Measurements from ENCODE around the gene RUVBL2.

RUVBL2 gene

GRCh38 chr19:49017666-49018351 is 24.1 kb downstream of the RUVBL2 start (continued):
- TF ChIP-seq AEBP2 (tag by site-specific recombination; IDR thresholded peaks at IDR 0.05; ENCODE audit: borderline replicate concordance) (no peak), ZNF433 (tag by site-specific recombination; IDR thresholded peaks at IDR 0.05; ENCODE audit: low read depth) (no peak), GFI1B (tag by site-specific recombination; IDR thresholded peaks at IDR 0.05) (no peak), ZNF324 (tag by site-specific recombination; IDR thresholded peaks at IDR 0.05) (no peak), MZF1 (tag by site-specific recombination; IDR thresholded peaks at IDR 0.05; ENCODE audit: borderline replicate concordance) (no peak), ZNF274 (IDR thresholded peaks at IDR 0.05; ENCODE audit: low read length) (no peak), ZNF274 (tag by site-specific recombination; IDR thresholded peaks at IDR 0.05; ENCODE audit: borderline replicate concordance) (no peak), IKZF3 (tag by site-specific recombination; IDR thresholded peaks at IDR 0.05) (0 out of 2 replicates have a peak, but pooled peaks have one; percentile 48), ZNF211 (tag by site-specific recombination; IDR thresholded peaks at IDR 0.05; ENCODE audit: low read depth) (no peak), ZNF514 (tag by site-specific recombination; IDR thresholded peaks at IDR 0.05) (no peak), ZNF555 (tag by site-specific recombination; conservative IDR thresholded peaks at IDR 0.05) (no peak), ZNF416 (tag by site-specific recombination; IDR thresholded peaks at IDR 0.05) (no peak), PATZ1 (tag by site-specific recombination; IDR thresholded peaks at IDR 0.05) (peak; percentile 76), YY2 (tag by site-specific recombination; IDR thresholded peaks at IDR 0.05) (no peak), BCL11A (tag by site-specific recombination; IDR thresholded peaks at IDR 0.05; ENCODE audit: low read depth) (no peak), ZSCAN4 (tag by site-specific recombination; IDR thresholded peaks at IDR 0.05) (no peak), KLF7 (tag by site-specific recombination; IDR thresholded peaks at IDR 0.05; ENCODE audit: borderline replicate concordance) (peak; percentile 54; the same call in 1 of the 2 replicates), ZNF214 (tag by site-specific recombination; IDR thresholded peaks at IDR 0.05; ENCODE audit: borderline replicate concordance) (no peak), HIC1 (tag by site-specific recombination; IDR thresholded peaks at IDR 0.05) (0 out of 2 replicates have a peak, but pooled peaks have one; percentile 14), ZSCAN18 (tag by site-specific recombination; IDR thresholded peaks at IDR 0.05) (no peak), OVOL3 (tag by site-specific recombination; IDR thresholded peaks at IDR 0.05) (no peak), ZBTB20 (tag by site-specific recombination; IDR thresholded peaks at IDR 0.05) (no peak; the same call in 1 of the 2 replicates), ZNF670 (tag by site-specific recombination; IDR thresholded peaks at IDR 0.05; ENCODE audit: low read depth) (no peak), KLF10 (tag by site-specific recombination; IDR thresholded peaks at IDR 0.05) (peak; percentile 81), GLIS1 (tag by site-specific recombination; IDR thresholded peaks at IDR 0.05) (peak; percentile 49), ZNF19 (tag by site-specific recombination; IDR thresholded peaks at IDR 0.05; ENCODE audit: low read depth) (no peak), CTCF (tag by site-specific recombination; IDR thresholded peaks at IDR 0.05) (no peak; the same call in 1 of the 2 replicates), ZNF423 (tag by site-specific recombination; IDR thresholded peaks at IDR 0.05) (peak; percentile 58; the same call in 1 of the 2 replicates), SP2 (tag by site-specific recombination; IDR thresholded peaks at IDR 0.05) (peak; percentile 78), ZIC2 (tag by site-specific recombination; IDR thresholded peaks at IDR 0.05) (peak; percentile 85)
